CD4-positive, alpha-beta T cell treated with Interleukin-2 at 100 ng/mL for 4 hours (primary cell): ENCODE data around the gene PIH1D2.
"Not testable (repeated sequence)": the region's sequence is repeated elsewhere in the genome, so short reads cannot be mapped to it uniquely, and the experiment has no call there.

ENCODE experiments used
- DNase-seq: peaks from one replicate; pipeline ENCODE4 v3.0.0-alpha.2; 2020; ENCODE audit warnings: low spot score

PIH1D2 gene

GRCh38 chr11:112051768-112052167 is 22.0 kb downstream of the PIH1D2 start:
- DNase-seq: no peak

- no peak for DNase-seq
Measured at GRCh38 chr11:112050721-112051120, 23.1 kb downstream of the PIH1D2 start.

GRCh38 chr11:112049777-112050176 is 24.0 kb downstream of the PIH1D2 start:
- no peak for DNase-seq

- not testable (repeated sequence) for DNase-seq
Measured at GRCh38 chr11:112048256-112048655, 25.6 kb downstream of the PIH1D2 start.

- not testable (repeated sequence) for DNase-seq
Measured at GRCh38 chr11:112046647-112047046, 27.2 kb downstream of the PIH1D2 start.

GRCh38 chr11:112044961-112045360 is 28.9 kb downstream of the PIH1D2 start:
- no peak for DNase-seq

GRCh38 chr11:112042961-112043304 is 30.9 kb downstream of the PIH1D2 start:
- no peak for DNase-seq

GRCh38 chr11:112042161-112042960 is 31.5 kb downstream of the PIH1D2 start:
- no peak for DNase-seq

GRCh38 chr11:112037527-112037926 is 36.3 kb downstream of the PIH1D2 start:
- no peak for DNase-seq

- no peak for DNase-seq
Measured at GRCh38 chr11:112033902-112034301, 39.9 kb downstream of the PIH1D2 start.

- no peak for DNase-seq
Measured at GRCh38 chr11:112029460-112029859, 44.4 kb downstream of the PIH1D2 start.

- not testable (repeated sequence) for DNase-seq
Measured at GRCh38 chr11:112026784-112027410, 46.9 kb downstream of the PIH1D2 start.

- peak; percentile 3 for DNase-seq
Measured at GRCh38 chr11:112025707-112026106, 48.1 kb downstream of the PIH1D2 start.

- peak; percentile 84 for DNase-seq
Measured at GRCh38 chr11:112024773-112025678, 48.8 kb downstream of the PIH1D2 start, which contains the start of gene DLAT. Gene DLAT, plus strand, starts transcription at chr11:112025408. Its CDS starts 65 bp downstream, at chr11:112025473.

- DNase-seq: peak; percentile 16
Measured at GRCh38 chr11:112024178-112024772, 49.5 kb downstream of the PIH1D2 start.

- DNase-seq: no peak
Measured at GRCh38 chr11:112023104-112023503, 50.7 kb downstream of the PIH1D2 start.

- no peak for DNase-seq
Measured at GRCh38 chr11:112019066-112019465, 54.8 kb downstream of the PIH1D2 start.
